GM19467 (cell line): Measurements from ENCODE around the gene C16orf95.

Source experiments
- ATAC-seq: cut with Tn5 transposase; IDR thresholded peaks from one replicate; pipeline ENCODE4 v1.9.1; 2021; ENCODE audit warnings: mild to moderate bottlenecking, moderate library complexity; ENCODE audit not compliant: unreplicated experiment

Gene C16orf95

GRCh38 chr16:87333581-87334331 is 16.6 kb upstream of the C16orf95 start:
- ATAC-seq: no peak

- no peak for ATAC-seq
Observed at GRCh38 chr16:87333101-87333500, 15.9 kb upstream of the C16orf95 start.

- no peak for ATAC-seq
Observed at GRCh38 chr16:87332150-87332549, 15.0 kb upstream of the C16orf95 start.

GRCh38 chr16:87331241-87331801 is 14.1 kb upstream of the C16orf95 start:
- no peak for ATAC-seq

GRCh38 chr16:87330646-87331045 is 13.5 kb upstream of the C16orf95 start:
- ATAC-seq: no peak

- no peak for ATAC-seq
Observed at GRCh38 chr16:87330257-87330624, 13.0 kb upstream of the C16orf95 start.

- ATAC-seq: no peak
Observed at GRCh38 chr16:87329436-87330256, 12.5 kb upstream of the C16orf95 start.

- no peak for ATAC-seq
Observed at GRCh38 chr16:87328846-87329245, 11.7 kb upstream of the C16orf95 start.

GRCh38 chr16:87327798-87328495 is 10.8 kb upstream of the C16orf95 start:
- no peak for ATAC-seq

- no peak for ATAC-seq
Observed at GRCh38 chr16:87326151-87326571, 9.0 kb upstream of the C16orf95 start.

- ATAC-seq: no peak
Observed at GRCh38 chr16:87325423-87325858, 8.2 kb upstream of the C16orf95 start.

- no peak for ATAC-seq
Observed at GRCh38 chr16:87324411-87325275, 7.5 kb upstream of the C16orf95 start.

- ATAC-seq: no peak
Observed at GRCh38 chr16:87323727-87324410, 6.7 kb upstream of the C16orf95 start.

- no peak for ATAC-seq
Observed at GRCh38 chr16:87322833-87323726, 5.9 kb upstream of the C16orf95 start.

GRCh38 chr16:87322360-87322759 is 5.2 kb upstream of the C16orf95 start:
- ATAC-seq: no peak

GRCh38 chr16:87321336-87322107 is 4.3 kb upstream of the C16orf95 start:
- no peak for ATAC-seq

GRCh38 chr16:87320510-87321227 is 3.5 kb upstream of the C16orf95 start:
- no peak for ATAC-seq
